Left renal pelvis (tissue), 4 donors: Measurements from ENCODE around the gene HOXC6. TPM values are rescaled to one million over a fixed set of nuclear protein-coding genes. Genes with fewer than 3 reads are reported as not detected.

Source experiments
- DNase-seq, 4 donors: peaks; one replicate each; pipeline ENCODE4 v3.0.0-alpha.2; 2013; ENCODE audit warnings: low read depth in 4 of 4, low spot score in 3 of 4
- polyA plus RNA-seq, 4 donors: library from polyadenylated mRNA; unstranded; fragments of 120-200 nt; gene quantifications; one replicate each; pipeline ENCODE4 v1.2.1, GENCODE V29; 2013; ENCODE audit not compliant: insufficient read length in 4 of 4

HOXC6 gene
- polyA plus RNA-seq, 4 donors, result 32.8 to 90.5 (median 41.9) TPM

GRCh38 chr12:53989227-53990113, 38.8 kb upstream of the HOXC6 start:
- no peak for DNase-seq

- no peak for DNase-seq
These were observed 37.7 kb upstream of the HOXC6 start for GRCh38 chr12:53990311-53991076.

GRCh38 chr12:53991077-53991460, 37.2 kb upstream of the HOXC6 start:
- DNase-seq, result no peak

- DNase-seq, result no peak
These were observed 35.8 kb upstream of the HOXC6 start for GRCh38 chr12:53992377-53992889.

- DNase-seq, result no peak
These were observed 34.9 kb upstream of the HOXC6 start for GRCh38 chr12:53993162-53994008.

- no peak for DNase-seq
These were observed 34.3 kb upstream of the HOXC6 start for GRCh38 chr12:53994009-53994263.

GRCh38 chr12:53994264-53995001, 33.8 kb upstream of the HOXC6 start:
- DNase-seq, result no peak

- DNase-seq, result no peak
These were observed 33.2 kb upstream of the HOXC6 start for GRCh38 chr12:53995002-53995377.

- DNase-seq, result no peak
These were observed 32.6 kb upstream of the HOXC6 start for GRCh38 chr12:53995378-53996239.

- DNase-seq, result no peak
These were observed 31.7 kb upstream of the HOXC6 start for GRCh38 chr12:53996240-53997203.

- DNase-seq, result no peak
These were observed 30.8 kb upstream of the HOXC6 start for GRCh38 chr12:53997204-53998109.

GRCh38 chr12:53998110-53998899, 29.9 kb upstream of the HOXC6 start:
- DNase-seq, result no peak

- DNase-seq, result no peak
These were observed 29.4 kb upstream of the HOXC6 start for GRCh38 chr12:53998900-53999236.

- no peak for DNase-seq
These were observed 28.6 kb upstream of the HOXC6 start for GRCh38 chr12:53999559-54000115.

- no peak for DNase-seq
These were observed 27.8 kb upstream of the HOXC6 start, which contains the start of gene HOXC9 for GRCh38 chr12:54000116-54001114. Gene HOXC9, plus strand, starts transcription at chr12:54000161. Its CDS starts 28 bp downstream, at chr12:54000189.
